AG10803 (cell line): Measurements from ENCODE around the gene AKAP7.

Source experiments
- DNase-seq: peaks from one replicate; pipeline ENCODE4 v3.0.0; 2010; ENCODE audit warnings: low read depth
- H3K4me3 ChIP-seq: 2 replicates; pipeline ENCODE4 v1.5.1; 2011; ENCODE audit warnings: mild to moderate bottlenecking, low read length, control low read depth
- TF ChIP-seq, protein P1 (sequence below): conservative IDR thresholded peaks from 2 replicates; pipeline ENCODE4 v1.5.1; 2011; ENCODE audit warnings: mild to moderate bottlenecking, low read length, control low read depth, inconsistent platforms

Gene AKAP7

GRCh38 chr6:131172222-131172621 lies 37.0 kb downstream of the AKAP7 start:
- no peak overlapping the region for H3K4me3 ChIP-seq
- peak; percentile 27 for DNase-seq
- TF ChIP-seq, protein P1, sequence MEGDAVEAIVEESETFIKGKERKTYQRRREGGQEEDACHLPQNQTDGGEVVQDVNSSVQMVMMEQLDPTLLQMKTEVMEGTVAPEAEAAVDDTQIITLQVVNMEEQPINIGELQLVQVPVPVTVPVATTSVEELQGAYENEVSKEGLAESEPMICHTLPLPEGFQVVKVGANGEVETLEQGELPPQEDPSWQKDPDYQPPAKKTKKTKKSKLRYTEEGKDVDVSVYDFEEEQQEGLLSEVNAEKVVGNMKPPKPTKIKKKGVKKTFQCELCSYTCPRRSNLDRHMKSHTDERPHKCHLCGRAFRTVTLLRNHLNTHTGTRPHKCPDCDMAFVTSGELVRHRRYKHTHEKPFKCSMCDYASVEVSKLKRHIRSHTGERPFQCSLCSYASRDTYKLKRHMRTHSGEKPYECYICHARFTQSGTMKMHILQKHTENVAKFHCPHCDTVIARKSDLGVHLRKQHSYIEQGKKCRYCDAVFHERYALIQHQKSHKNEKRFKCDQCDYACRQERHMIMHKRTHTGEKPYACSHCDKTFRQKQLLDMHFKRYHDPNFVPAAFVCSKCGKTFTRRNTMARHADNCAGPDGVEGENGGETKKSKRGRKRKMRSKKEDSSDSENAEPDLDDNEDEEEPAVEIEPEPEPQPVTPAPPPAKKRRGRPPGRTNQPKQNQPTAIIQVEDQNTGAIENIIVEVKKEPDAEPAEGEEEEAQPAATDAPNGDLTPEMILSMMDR, result no peak

DNA sequence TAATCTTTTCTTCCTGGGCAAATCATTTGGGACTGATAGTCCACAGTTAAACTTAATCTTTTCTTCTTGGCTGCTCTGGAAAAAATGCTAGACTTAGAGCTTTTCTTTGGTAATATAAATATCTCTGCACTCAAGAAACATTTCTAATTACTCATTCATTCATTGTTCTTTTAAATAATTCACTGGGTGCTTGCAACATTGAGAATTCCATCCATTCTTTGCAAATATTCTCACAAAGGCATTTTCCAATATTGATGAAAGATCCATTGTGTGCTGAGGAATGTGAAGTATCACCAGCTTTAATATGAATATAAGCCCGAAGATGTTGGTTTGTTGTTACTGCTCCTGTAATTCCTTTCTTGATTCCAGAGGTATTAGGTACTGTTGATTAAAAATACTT lies 38.4 kb downstream of the AKAP7 start:
- DNase-seq, result peak; percentile 89
- no peak overlapping the region for H3K4me3 ChIP-seq
- TF ChIP-seq, protein P1, result no peak

GRCh38 chr6:131175564-131175963 lies 40.3 kb downstream of the AKAP7 start:
- TF ChIP-seq, protein P1, result no peak
- H3K4me3 ChIP-seq, result no peak overlapping the region
- DNase-seq, result no peak

DNA sequence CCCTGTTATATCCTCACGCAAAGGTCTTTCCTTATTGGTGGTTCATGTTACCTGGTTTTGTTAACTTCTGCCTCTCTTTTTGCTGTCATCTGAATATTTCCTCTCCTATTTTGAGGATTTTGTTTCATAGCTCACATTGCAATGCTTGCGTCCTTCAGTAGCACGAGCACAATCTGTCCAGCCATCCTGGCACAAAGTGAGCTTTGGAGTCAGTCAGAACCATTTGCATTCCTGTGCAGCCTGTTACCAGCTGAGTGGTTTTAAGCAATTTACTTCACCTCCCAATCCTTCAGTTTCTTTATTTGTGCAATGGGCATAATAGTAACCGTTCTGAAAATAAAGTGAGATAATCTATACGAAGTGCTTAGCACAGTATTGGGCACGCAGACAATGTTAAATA lies 42.7 kb downstream of the AKAP7 start:
- peak; percentile 25 for DNase-seq
- TF ChIP-seq, protein P1, result no peak
- no peak overlapping the region for H3K4me3 ChIP-seq

- no peak overlapping the region for H3K4me3 ChIP-seq
- TF ChIP-seq, protein P1, result peak; percentile 69
- DNase-seq, result peak; percentile 52
Observed at GRCh38 chr6:131182991-131183425, 47.7 kb downstream of the AKAP7 start.

- TF ChIP-seq, protein P1, result no peak
- no peak for DNase-seq
- H3K4me3 ChIP-seq, result no peak overlapping the region
Observed at GRCh38 chr6:131183427-131184095, 48.3 kb downstream of the AKAP7 start.

GRCh38 chr6:131191590-131191989 lies 56.3 kb downstream of the AKAP7 start:
- TF ChIP-seq, protein P1, result no peak
- no peak for DNase-seq
- no peak overlapping the region for H3K4me3 ChIP-seq
